Ovary (tissue), 9 donors: ENCODE data around the gene PRSS21. TPM values are rescaled to one million over a fixed set of nuclear protein-coding genes. Genes with fewer than 3 reads are reported as not detected.

Source experiments
- DNase-seq, 5 donors: peaks; one replicate each; pipeline ENCODE4 v3.0.0-alpha.2; 2019 to 2020
- H3K27ac ChIP-seq, 2 donors: fragments of 200-600 bp; one replicate each; pipeline versions ENCODE4 v1.5.1 to v1.8.0; 2019 to 2022
- H3K27me3 ChIP-seq: fragments of 200-600 bp; one replicate; pipeline ENCODE4 v1.8.0; 2022
- H3K36me3 ChIP-seq: fragments of 200-600 bp; sonication (generic); one replicate; pipeline ENCODE4 v1.5.1; 2019
- H3K4me1 ChIP-seq: one replicate; pipeline ENCODE4 v1.8.1; 2013; ENCODE audit warnings: mild to moderate bottlenecking, moderate library complexity; ENCODE audit not compliant: insufficient read depth
- H3K4me3 ChIP-seq: fragments of 200-600 bp; sonication (generic); one replicate; pipeline ENCODE4 v1.5.1; 2017
- H3K9me3 ChIP-seq, 2 donors: fragments of 200-600 bp in 1 of 2; sonication (generic) in 1 of 2; one replicate each; pipeline versions ENCODE4 v1.5.1 to v1.8.1; 2013 to 2019; ENCODE audit warnings: mild to moderate bottlenecking in 1 of 2, moderate library complexity in 1 of 2
- CTCF ChIP-seq, 3 donors: fragments of 450-650 bp in 2 of 3; fragments of 200-600 bp in 1 of 3; IDR thresholded peaks; one replicate each; pipeline versions ENCODE4 v1.5.1 to v1.8.0; 2016 to 2022; ENCODE audit warnings: antibody characterized with exemption in 3 of 3, mild to moderate bottlenecking in 1 of 3
- EP300 ChIP-seq: sonication (generic); formaldehyde crosslinking; IDR thresholded peaks from one replicate; pipeline ENCODE4 v1.6.1; 2017; ENCODE audit warnings: antibody characterized with exemption
- POLR2A ChIP-seq: fragments of 450-650 bp; IDR thresholded peaks from one replicate; pipeline ENCODE4 v1.6.1; 2017; ENCODE audit warnings: antibody characterized with exemption, mild to moderate bottlenecking, moderate library complexity
- WGBS, 3 donors: extraction: QIAGEN DNeasy Blood & Tissue Kit in 1 of 3; methylation state at CpG; one replicate each; pipeline versions ENCODE4 v1.1.5 to v1.1.7; 2013 to 2017; 5-methylcytosine and 5-hydroxymethylcytosine counted together
- intact Hi-C, 4 donors: fragments of 100-400 bp; cut with DNase I; formaldehyde crosslinking; loops; one replicate each; pipeline versions ENCODE4 v1.11.0 to v1.15.1; 2022 to 2023
- polyA plus RNA-seq, 2 donors: library from polyadenylated mRNA; stranded (reverse); fragments of 200-250 nt in 1 of 2; fragments of 350-450 nt in 1 of 2; fragmentation: Illumina TruSeq in 1 of 2; extraction: RNeasy Lipid Tissue Mini Kit (QIAGEN cat#74804) in 1 of 2; gene quantifications; one replicate each; pipeline ENCODE4 v1.2.3, GENCODE V29; 2013 to 2014
- total RNA-seq, 7 donors: library from RNA; depleted of rRNA in 2 of 7; stranded (reverse); fragments of >200 nt in 2 of 7; fragmentation: NEBNext Ultra II Directional in 3 of 7; extraction: Animal tissue kit (Norgen Biotek cat#: 25700) in 3 of 7; gene quantifications; one replicate each; pipeline versions ENCODE4 v1.1.0 to v1.2.4, GENCODE V29; 2016 to 2023
- donor health status: DM: no; HTN: no; CAD: no; lungs with moderate emphysema.
- donor health status: DM: no; HTN: no; CAD: no.
- donor health status: Bipolar disorder and iron deficiency.
- donor health status: DM: yes; HTN: yes; CAD: no.
- donor health status: DM: no; HTN: no; CAD: no.
- donor health status: DM: yes; HTN: yes; CAD: no.

Gene PRSS21
- total and polyA plus RNA-seq, 9 donors, result 0.53 to 9.3 (median 1.0) TPM; not detected in 4

GRCh38 chr16:2852731-2853507, 35.9 kb downstream of the PRSS21 start:
- H3K4me3 ChIP-seq, result no peak overlapping the region
- H3K36me3 ChIP-seq, result no peaks in the 10 kb centered on the region
- intact Hi-C loops, result no loop called here
- H3K4me1 ChIP-seq, result no peaks in the 10 kb centered on the region
- H3K27me3 ChIP-seq, result no peaks in the 10 kb centered on the region
- 36 to 67% (median 44%) methylated on average over 46 to 56 of the region's 56 CpGs for WGBS, 3 donors
- peaks cover 0 to 3% of the 10 kb centered on the region in 2 donors for H3K9me3 ChIP-seq
- TF ChIP-seq POLR2A, result no peak
- no peak for TF ChIP-seq CTCF (IDR thresholded peaks at IDR 0.05)
- no peak for TF ChIP-seq EP300
- no peak overlapping the region for H3K27ac ChIP-seq
- DNase-seq, result no peak

GRCh38 chr16:2853531-2854073, 36.6 kb downstream of the PRSS21 start:
- H3K27me3 ChIP-seq, result no peaks in the 10 kb centered on the region
- DNase-seq, result no peak
- WGBS, 3 donors, result 69 to 83% (median 80%) methylated on average over 17 to 18 of the region's 18 CpGs
- TF ChIP-seq POLR2A (no peak), CTCF (IDR thresholded peaks at IDR 0.05) (no peak), EP300 (no peak)
- H3K4me1 ChIP-seq, result no peaks in the 10 kb centered on the region
- H3K27ac ChIP-seq, result no peak overlapping the region
- no peaks in the 10 kb centered on the region for H3K9me3 ChIP-seq
- intact Hi-C loops, result no loop called here
- no peak overlapping the region for H3K4me3 ChIP-seq
- no peaks in the 10 kb centered on the region for H3K36me3 ChIP-seq

GRCh38 chr16:2854700-2855309, 37.8 kb downstream of the PRSS21 start:
- no peak for TF ChIP-seq POLR2A
- TF ChIP-seq EP300, result no peak
- TF ChIP-seq CTCF (IDR thresholded peaks at IDR 0.05), result no peak
- no peak overlapping the region for H3K4me3 ChIP-seq
- H3K27ac ChIP-seq, result no peak overlapping the region
- no peaks in the 10 kb centered on the region for H3K4me1 ChIP-seq
- H3K36me3 ChIP-seq, result no peaks in the 10 kb centered on the region
- intact Hi-C loops, result no loop called here
- H3K9me3 ChIP-seq, result no peaks in the 10 kb centered on the region
- WGBS, 3 donors, result 55 to 60% (median 57%) methylated on average over 5 of the region's 5 CpGs
- no peaks in the 10 kb centered on the region for H3K27me3 ChIP-seq
- DNase-seq, result no peak

- Histone ChIP-seq H3K4me1 (no peaks in the 10 kb centered on the region), H3K4me3 (no peak overlapping the region), H3K9me3 (no peaks in the 10 kb centered on the region), H3K27me3 (no peaks in the 10 kb centered on the region), H3K36me3 (no peaks in the 10 kb centered on the region), H3K27ac (no peak overlapping the region)
- TF ChIP-seq CTCF (IDR thresholded peaks at IDR 0.05) (no peak), EP300 (no peak), POLR2A (no peak)
- 75 to 85% (median 79%) methylated on average over 6 of the region's 6 CpGs for WGBS, 3 donors
- intact Hi-C loops, result no loop called here
- no peak for DNase-seq
Observed at GRCh38 chr16:2855536-2855935, 38.5 kb downstream of the PRSS21 start.
